Mesodermal cell (in vitro differentiated cells): ENCODE results near the gene PDF. TPM values are rescaled to one million over a fixed set of nuclear protein-coding genes. Genes with fewer than 3 reads are reported as not detected.

Source experiments
- H3K27ac ChIP-seq: 2 replicates; pipeline ENCODE4 v1.7.0; 2013; ENCODE audit warnings: mild to moderate bottlenecking, low read depth, low read length, moderate library complexity; ENCODE audit not compliant: severe bottlenecking
- H3K36me3 ChIP-seq: 2 replicates; pipeline ENCODE4 v1.7.1; 2013; ENCODE audit warnings: mild to moderate bottlenecking, low read length, moderate library complexity; ENCODE audit not compliant: control insufficient read depth, insufficient read depth
- H3K4me1 ChIP-seq: one replicate; pipeline ENCODE4 v1.7.1; 2013; ENCODE audit warnings: mild to moderate bottlenecking, low read length; ENCODE audit not compliant: insufficient read depth, control insufficient read depth, poor library complexity, severe bottlenecking
- H3K4me3 ChIP-seq: 2 replicates; pipeline ENCODE4 v1.7.0; 2013; ENCODE audit warnings: low read length, control low read depth, mild to moderate bottlenecking; ENCODE audit not compliant: insufficient read depth, poor library complexity, severe bottlenecking; ENCODE audit errors: extremely low read depth
- H3K9me3 ChIP-seq: 2 replicates; pipeline ENCODE4 v1.7.1; 2013; ENCODE audit warnings: mild to moderate bottlenecking, low read length, moderate library complexity; ENCODE audit not compliant: control insufficient read depth
- WGBS, 2 experiments: methylation state at CpG; one replicate each; pipeline ENCODE4 v1.1.5; 2013; ENCODE audit warnings: missing lambda C conversion rate in 2 of 2; ENCODE audit not compliant: insufficient coverage in 2 of 2; 5-methylcytosine and 5-hydroxymethylcytosine counted together
- polyA plus RNA-seq, 2 experiments: library from polyadenylated mRNA; stranded (reverse); fragments of 50-300 nt; gene quantifications; one replicate each; pipeline ENCODE4 v1.2.3, GENCODE V29; 2013

PDF gene
- 4.9 TPM for polyA plus RNA-seq (2013, experiment 1 of 2)
- polyA plus RNA-seq (2013, experiment 2 of 2): 3.5 TPM

DNA sequence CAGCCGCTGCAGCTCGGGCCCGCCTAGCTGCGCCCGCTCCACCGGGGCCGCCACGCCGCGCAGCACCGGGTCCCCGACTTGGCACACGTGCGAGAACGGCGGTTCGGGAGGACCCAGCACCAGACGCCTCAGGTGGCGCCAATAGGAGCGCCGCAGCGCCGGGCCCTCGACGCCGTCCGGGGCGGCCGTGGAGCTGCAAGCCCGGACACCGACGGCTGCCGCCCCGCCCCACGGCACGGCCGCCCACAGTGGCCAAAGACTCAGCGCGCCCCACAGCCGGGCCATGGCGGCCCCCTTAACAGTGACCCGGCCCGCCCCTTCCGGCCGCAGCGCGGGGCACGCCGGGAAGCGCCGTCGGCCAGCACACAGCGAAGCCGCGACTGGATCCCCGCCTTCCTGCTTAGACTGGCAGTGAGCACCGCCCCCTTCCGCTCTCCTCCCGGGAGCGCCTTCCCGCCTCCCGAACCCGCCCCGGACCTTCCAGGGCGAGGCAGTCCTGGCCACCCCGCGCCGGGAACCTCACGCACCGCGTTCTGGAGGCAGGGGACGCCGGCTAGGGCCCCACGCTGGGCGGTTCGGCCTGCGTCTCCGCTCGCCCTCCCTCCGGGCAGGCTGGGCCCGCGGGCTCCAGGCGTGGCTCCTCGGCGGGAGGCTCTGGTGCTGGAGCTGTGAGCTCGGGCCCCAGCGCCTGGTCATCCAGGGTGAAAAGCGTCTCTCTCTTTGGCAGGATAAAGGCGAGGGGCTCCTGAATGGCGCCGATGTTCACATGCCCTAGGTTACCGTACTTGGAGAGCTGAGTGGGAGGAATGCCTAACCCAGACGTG, at the start of gene PDF:
Gene PDF, minus strand, starts transcription at position 303 of the 824 bp plus-strand sequence. Its CDS starts 18 bp downstream, at position 285.
- peaks cover 74% of the 10 kb centered on the region for H3K36me3 ChIP-seq
- H3K4me3 ChIP-seq: peak within 1 kb of the TSS; percentile 71
- H3K9me3 ChIP-seq: no peaks in the 10 kb centered on the region
- peak within 1 kb of the TSS; percentile 87 for H3K27ac ChIP-seq
- 2 to 3% methylated on average over 72 to 80 of the region's 93 CpGs for WGBS, 2 experiments
- H3K4me1 ChIP-seq: peaks cover 14% of the 10 kb centered on the region

DNA sequence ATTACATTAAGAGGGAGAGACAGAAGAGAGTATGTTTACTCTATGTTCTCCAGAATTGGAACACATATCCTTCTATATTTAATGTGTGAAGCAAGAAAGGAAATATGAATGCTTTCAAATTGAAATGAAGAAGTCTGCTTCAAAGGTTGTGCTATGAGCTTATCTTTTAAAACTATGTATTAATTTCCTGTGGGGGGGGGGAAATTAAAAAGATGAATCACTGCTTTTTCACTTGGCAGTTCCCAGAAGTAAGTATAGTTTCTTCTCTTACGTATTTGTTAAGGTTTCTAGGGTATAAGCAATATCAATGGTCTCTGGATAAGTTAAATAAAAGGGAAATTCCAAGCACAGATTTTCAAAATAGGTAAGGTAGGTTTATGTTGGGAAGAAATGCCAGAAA, 48.4 kb upstream of the PDF start:
- no peak overlapping the region for H3K27ac ChIP-seq
- H3K4me3 ChIP-seq: no peak overlapping the region
- peaks cover 4% of the 10 kb centered on the region for H3K4me1 ChIP-seq
- 88 to 100% methylated on average over 1 of the region's 1 CpG for WGBS, 2 experiments
- H3K36me3 ChIP-seq: peaks cover 93% of the 10 kb centered on the region
- no peaks in the 10 kb centered on the region for H3K9me3 ChIP-seq

- 100% methylated on average over 1 of the region's 1 CpG for WGBS, 2 experiments
- Histone ChIP-seq H3K4me1 (no peaks in the 10 kb centered on the region), H3K9me3 (no peaks in the 10 kb centered on the region), H3K27ac (no peak overlapping the region), H3K36me3 (peaks cover 92% of the 10 kb centered on the region), H3K4me3 (no peak overlapping the region)
Measured at GRCh38 chr16:69378036-69378435, 47.6 kb upstream of the PDF start.

GRCh38 chr16:69376393-69377059, 46.1 kb upstream of the PDF start:
- Histone ChIP-seq H3K4me3 (no peak overlapping the region), H3K27ac (no peak overlapping the region), H3K4me1 (no peaks in the 10 kb centered on the region), H3K36me3 (peaks cover 92% of the 10 kb centered on the region), H3K9me3 (no peaks in the 10 kb centered on the region)
- 92 to 96% methylated on average over 2 to 9 of the region's 10 CpGs for WGBS, 2 experiments

GRCh38 chr16:69373019-69373418, 42.6 kb upstream of the PDF start:
- Histone ChIP-seq H3K4me1 (peaks cover 12% of the 10 kb centered on the region), H3K4me3 (no peak overlapping the region), H3K27ac (no peak overlapping the region), H3K36me3 (peaks cover 88% of the 10 kb centered on the region), H3K9me3 (no peaks in the 10 kb centered on the region)
- no CpG with 5 or more reads among the region's 1 CpG for WGBS, 2 experiments

GRCh38 chr16:69371564-69371963, 41.2 kb upstream of the PDF start:
- Histone ChIP-seq H3K4me3 (no peak overlapping the region), H3K9me3 (no peaks in the 10 kb centered on the region), H3K36me3 (peaks cover 86% of the 10 kb centered on the region), H3K27ac (no peak overlapping the region), H3K4me1 (peaks cover 23% of the 10 kb centered on the region)
- 100% methylated on average over 1 of the region's 2 CpGs; no CpG with 5 or more reads in 1 of the 2 experiments for WGBS, 2 experiments

DNA sequence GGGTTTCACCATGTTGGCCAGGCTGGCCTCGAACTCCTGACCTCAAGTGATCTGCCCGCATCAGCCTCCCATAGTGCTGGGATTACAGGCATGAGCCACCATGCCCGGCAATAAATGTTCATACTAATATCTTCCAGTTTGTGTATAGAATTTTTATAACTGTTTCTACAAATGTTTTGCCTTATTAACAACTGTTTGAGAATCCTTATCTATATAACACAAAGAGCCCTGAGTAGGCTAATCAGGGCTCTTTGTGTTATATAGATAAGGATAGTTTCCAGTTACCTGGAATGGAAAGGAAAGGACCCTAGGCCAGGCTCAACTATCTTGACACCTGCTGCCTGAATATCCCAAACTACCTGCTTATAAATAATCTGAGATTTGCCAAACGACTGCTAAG, 38.5 kb upstream of the PDF start:
- H3K9me3 ChIP-seq: no peaks in the 10 kb centered on the region
- 95 to 96% methylated on average over 2 to 3 of the region's 4 CpGs for WGBS, 2 experiments
- peaks cover 27% of the 10 kb centered on the region for H3K4me1 ChIP-seq
- H3K4me3 ChIP-seq: no peak overlapping the region
- peak overlapping the region; percentile 86 for H3K27ac ChIP-seq
- peaks cover 89% of the 10 kb centered on the region for H3K36me3 ChIP-seq

- H3K27ac ChIP-seq: peak overlapping the region; percentile 86
- H3K9me3 ChIP-seq: no peaks in the 10 kb centered on the region
- WGBS, 2 experiments: 65 to 88% methylated on average over 6 to 7 of the region's 7 CpGs
- H3K4me1 ChIP-seq: peaks cover 27% of the 10 kb centered on the region
- H3K36me3 ChIP-seq: peaks cover 88% of the 10 kb centered on the region
- H3K4me3 ChIP-seq: no peak overlapping the region
Measured at GRCh38 chr16:69367980-69368379, 37.6 kb upstream of the PDF start.

DNA sequence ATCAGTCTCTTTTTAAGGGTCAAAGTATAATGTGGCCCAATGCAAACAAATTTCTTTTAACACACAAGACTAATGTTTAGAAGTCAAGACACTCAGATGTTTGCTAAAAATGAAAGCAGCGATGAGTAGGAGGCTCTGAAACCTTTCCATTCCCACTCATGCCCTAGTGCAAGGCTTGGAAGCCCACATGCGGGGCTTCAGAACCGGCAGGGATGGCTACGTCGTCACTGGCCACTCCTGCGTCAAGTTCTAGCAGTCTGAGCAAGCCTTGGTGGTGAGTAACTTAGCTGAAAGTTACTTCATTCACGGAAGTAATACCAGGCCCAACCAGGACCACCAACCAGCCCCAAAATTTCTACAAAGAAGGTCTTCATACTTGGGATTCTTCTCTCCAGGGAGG, 36.0 kb upstream of the PDF start:
- H3K27ac ChIP-seq: no peak overlapping the region
- no peak overlapping the region for H3K4me3 ChIP-seq
- 97 to 100% methylated on average over 4 to 5 of the region's 7 CpGs for WGBS, 2 experiments
- no peaks in the 10 kb centered on the region for H3K9me3 ChIP-seq
- H3K36me3 ChIP-seq: peaks cover 77% of the 10 kb centered on the region
- H3K4me1 ChIP-seq: peaks cover 27% of the 10 kb centered on the region

DNA sequence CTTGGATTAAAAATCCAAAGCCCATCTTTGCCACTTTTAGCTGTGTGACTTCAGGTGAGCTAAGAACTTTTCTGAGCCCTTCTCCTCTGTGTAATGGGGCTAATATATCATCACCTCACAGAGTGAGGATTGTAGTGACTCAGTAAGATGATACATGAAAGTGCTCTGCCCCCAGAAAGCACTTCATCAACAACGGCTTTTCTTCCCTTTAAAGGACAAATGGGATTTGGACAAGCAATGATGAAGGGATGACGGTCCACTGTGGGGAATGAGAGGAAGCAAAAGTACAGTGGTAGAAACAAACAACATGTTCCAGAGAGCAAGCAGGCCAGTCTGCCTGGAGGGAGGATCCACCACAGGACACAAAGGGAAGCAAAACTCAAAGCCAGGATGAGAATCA, 35.5 kb upstream of the PDF start:
- no peaks in the 10 kb centered on the region for H3K9me3 ChIP-seq
- H3K27ac ChIP-seq: no peak overlapping the region
- peaks cover 74% of the 10 kb centered on the region for H3K36me3 ChIP-seq
- H3K4me1 ChIP-seq: peaks cover 27% of the 10 kb centered on the region
- 100% methylated on average over 1 to 2 of the region's 2 CpGs for WGBS, 2 experiments
- no peak overlapping the region for H3K4me3 ChIP-seq

GRCh38 chr16:69364088-69364487, 33.7 kb upstream of the PDF start:
- peaks cover 70% of the 10 kb centered on the region for H3K36me3 ChIP-seq
- peaks cover 25% of the 10 kb centered on the region for H3K4me1 ChIP-seq
- H3K9me3 ChIP-seq: no peaks in the 10 kb centered on the region
- H3K4me3 ChIP-seq: no peak overlapping the region
- H3K27ac ChIP-seq: no peak overlapping the region
- WGBS, 2 experiments: 100% methylated on average over 1 of the region's 2 CpGs; no CpG with 5 or more reads in 1 of the 2 experiments
